ENCODE data around the gene ZNF77. TPM values are rescaled to one million over a fixed set of nuclear protein-coding genes. Genes with fewer than 3 reads are reported as not detected.

The ZNF77 gene
- total and polyA plus RNA-seq, 8 donors, result 1.3 to 3.4 (median 2.0) TPM

- DNase-seq, result peak in 4 of 6 donors; percentile 60 to 63 (median 62)
These were observed 33.0 kb upstream of the ZNF77 start for GRCh38 chr19:2977746-2978138.

GRCh38 chr19:2977001-2977745 lies 32.4 kb upstream of the ZNF77 start, which contains the start of gene TLE6:
Gene TLE6 (plus strand): TSS chr19:2977564. CDS start chr19:2978234, 670 bp downstream.
- no peaks in the 10 kb centered on the region for H3K9me3 ChIP-seq
- intact Hi-C loops (cut with DNase I), result no loop called here
- no peak for TF ChIP-seq CTCF (IDR thresholded peaks at IDR 0.05)
- ATAC-seq, result peak; percentile 93 to 96 (median 96)
- no peak for FAIRE-seq
- H3K4me3 ChIP-seq, result peak within 1 kb of the TSS; percentile 11 to 60 (median 30)
- H3K4me1 ChIP-seq, result peaks cover 13 to 15% (median 13%) of the 10 kb centered on the region in 3 donors
- 0 to 1% methylated on average over 45 to 51 of the region's 51 CpGs for WGBS, 2 donors
- peak within 1 kb of the TSS in 3 of 4 donors; percentile 9 to 57 (median 31) for H3K27ac ChIP-seq
- peak; percentile 98 to 100 (median 99) for DNase-seq
- H3K27me3 ChIP-seq, result no peaks in the 10 kb centered on the region
- no peaks in the 10 kb centered on the region for H3K36me3 ChIP-seq

More at GRCh38 chr19:2977746-2978138, 33.0 kb upstream of the ZNF77 start:
- Histone ChIP-seq H3K27ac (peak overlapping the region in 3 of 4 donors; percentile 9 to 57 (median 31)), H3K27me3 (no peaks in the 10 kb centered on the region), H3K4me3 (peak overlapping the region in 1 of 4 donors; percentile 60), H3K36me3 (no peaks in the 10 kb centered on the region), H3K4me1 (peaks cover 17 to 19% (median 18%) of the 10 kb centered on the region in 3 donors), H3K9me3 (no peaks in the 10 kb centered on the region)
- TF ChIP-seq CTCF (IDR thresholded peaks at IDR 0.05), result no peak
- 17 to 20% methylated on average over 10 of the region's 10 CpGs for WGBS, 2 donors
- FAIRE-seq, result no peak
- peak; percentile 1 to 20 (median 2) for ATAC-seq
- intact Hi-C loops (cut with DNase I), result no loop called here

- peak overlapping the region; percentile 11 to 60 (median 30) for H3K4me3 ChIP-seq
- ATAC-seq, result peak in 1 of 4 donors; percentile 7
- H3K27me3 ChIP-seq, result no peaks in the 10 kb centered on the region
- WGBS, 2 donors, result 8% methylated on average over 15 of the region's 15 CpGs
- no peak overlapping the region for H3K27ac ChIP-seq
- no peak for DNase-seq
- no peaks in the 10 kb centered on the region for H3K36me3 ChIP-seq
- TF ChIP-seq CTCF (IDR thresholded peaks at IDR 0.05), result no peak
- intact Hi-C loops (cut with DNase I), result no loop called here
- FAIRE-seq, result no peak
- peaks cover 13 to 15% (median 13%) of the 10 kb centered on the region in 3 donors for H3K4me1 ChIP-seq
- H3K9me3 ChIP-seq, result no peaks in the 10 kb centered on the region
These were observed 31.8 kb upstream of the ZNF77 start for GRCh38 chr19:2976609-2977000.

DNA sequence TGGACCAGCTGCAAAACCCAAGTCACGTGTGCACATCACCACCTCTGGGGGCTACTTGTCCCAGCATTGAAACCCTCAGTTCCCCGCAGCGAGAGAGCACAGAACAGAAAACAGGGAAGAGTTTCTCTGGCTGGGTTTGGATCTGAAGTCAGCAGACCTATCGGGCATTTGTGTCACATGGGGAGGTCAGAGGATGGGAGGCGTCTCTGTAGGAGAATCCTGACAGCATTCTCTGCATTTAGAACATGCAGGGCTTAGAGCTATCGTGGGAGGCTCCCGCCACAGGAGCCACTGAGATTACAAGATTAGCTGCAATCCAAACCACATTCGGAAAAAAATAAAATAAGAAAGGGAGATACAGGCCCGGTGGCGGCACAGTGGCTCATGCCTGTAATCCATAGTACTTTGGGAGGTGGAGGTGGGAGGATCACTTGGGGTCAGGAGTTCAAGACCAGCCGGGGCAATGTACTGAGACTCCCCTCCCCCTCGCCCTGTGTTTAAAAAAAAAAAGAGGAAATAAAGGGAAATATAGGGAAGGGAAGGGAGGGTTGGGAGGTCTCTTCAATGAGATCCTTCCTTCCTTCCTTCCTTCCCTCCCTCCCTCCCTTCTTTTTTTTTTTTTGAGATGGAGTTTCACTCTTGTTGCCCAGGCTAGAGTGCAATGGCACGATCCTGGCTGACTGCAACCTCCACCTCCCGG lies 29.7 kb upstream of the ZNF77 start:
- intact Hi-C loops (cut with DNase I), result no loop called here
- ATAC-seq (no peak), FAIRE-seq (no peak), DNase-seq (no peak)
- no peak overlapping the region for H3K4me3 ChIP-seq
- no peak for TF ChIP-seq CTCF (IDR thresholded peaks at IDR 0.05)
- peaks cover 13 to 15% (median 13%) of the 10 kb centered on the region in 3 donors for H3K4me1 ChIP-seq
- no peaks in the 10 kb centered on the region for H3K27me3 ChIP-seq
- no peaks in the 10 kb centered on the region for H3K36me3 ChIP-seq
- WGBS, 2 donors, result 68 to 73% methylated on average over 14 of the region's 14 CpGs
- no peaks in the 10 kb centered on the region for H3K9me3 ChIP-seq
- no peak overlapping the region for H3K27ac ChIP-seq
